ENCODE results near the gene SH3GL3.

- TF ChIP-seq POLR2A (IDR thresholded peaks at IDR 0.05) (no peak), POLR2AphosphoS5 (IDR thresholded peaks at IDR 0.05) (no peak), EP300 (IDR thresholded peaks at IDR 0.05) (no peak)
- TF ChIP-seq, protein P1, sequence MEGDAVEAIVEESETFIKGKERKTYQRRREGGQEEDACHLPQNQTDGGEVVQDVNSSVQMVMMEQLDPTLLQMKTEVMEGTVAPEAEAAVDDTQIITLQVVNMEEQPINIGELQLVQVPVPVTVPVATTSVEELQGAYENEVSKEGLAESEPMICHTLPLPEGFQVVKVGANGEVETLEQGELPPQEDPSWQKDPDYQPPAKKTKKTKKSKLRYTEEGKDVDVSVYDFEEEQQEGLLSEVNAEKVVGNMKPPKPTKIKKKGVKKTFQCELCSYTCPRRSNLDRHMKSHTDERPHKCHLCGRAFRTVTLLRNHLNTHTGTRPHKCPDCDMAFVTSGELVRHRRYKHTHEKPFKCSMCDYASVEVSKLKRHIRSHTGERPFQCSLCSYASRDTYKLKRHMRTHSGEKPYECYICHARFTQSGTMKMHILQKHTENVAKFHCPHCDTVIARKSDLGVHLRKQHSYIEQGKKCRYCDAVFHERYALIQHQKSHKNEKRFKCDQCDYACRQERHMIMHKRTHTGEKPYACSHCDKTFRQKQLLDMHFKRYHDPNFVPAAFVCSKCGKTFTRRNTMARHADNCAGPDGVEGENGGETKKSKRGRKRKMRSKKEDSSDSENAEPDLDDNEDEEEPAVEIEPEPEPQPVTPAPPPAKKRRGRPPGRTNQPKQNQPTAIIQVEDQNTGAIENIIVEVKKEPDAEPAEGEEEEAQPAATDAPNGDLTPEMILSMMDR (IDR thresholded peaks at IDR 0.05) = no peak
Observed at GRCh38 chr15:83444936-83445335, 2.2 kb upstream of the SH3GL3 start.
